ENCODE results near the gene THOC6.

- TF ChIP-seq TCF7L2 (IDR thresholded peaks at IDR 0.05; ENCODE audit: low read depth, low read length) (no peak), CTCF (IDR thresholded peaks at IDR 0.05) (no peak)
Observed at GRCh38 chr16:2981177-2981898, 42.5 kb upstream of the THOC6 start.
